Transverse colon (tissue), 4 donors: ENCODE data around the gene SHH. TPM values are rescaled to one million over a fixed set of nuclear protein-coding genes. Genes with fewer than 3 reads are reported as not detected.
"Not testable (repeated sequence)": the region's sequence is repeated elsewhere in the genome, so short reads cannot be mapped to it uniquely, and the experiment has no call there.

ENCODE experiments used
- DNase-seq: peaks from one replicate; pipeline ENCODE4 v3.0.0-alpha.2; 2019
- H3K27ac ChIP-seq, 4 donors: fragments of 200-600 bp; sonication (generic); 2 replicates each; pipeline ENCODE4 v1.5.1; 2016 to 2018; ENCODE audit warnings: inconsistent platforms in 4 of 4
- H3K27me3 ChIP-seq: fragments of 200-600 bp; sonication (generic); 2 replicates; pipeline ENCODE4 v1.5.1; 2017; ENCODE audit warnings: inconsistent platforms
- H3K36me3 ChIP-seq, 4 donors: fragments of 200-600 bp; sonication (generic); 2 replicates each; pipeline ENCODE4 v1.5.1; 2017 to 2019; ENCODE audit warnings: inconsistent platforms in 4 of 4
- H3K4me1 ChIP-seq, 4 donors: fragments of 200-600 bp; sonication (generic); 2 replicates each; pipeline ENCODE4 v1.5.1; 2017 to 2020; ENCODE audit warnings: inconsistent platforms in 4 of 4
- H3K4me3 ChIP-seq, 4 donors: fragments of 200-600 bp; sonication (generic); 1 replicate in 1 of 4; 2 replicates in 3 of 4; pipeline versions ENCODE4 v1.5.1 to v1.6.1; 2017 to 2019; ENCODE audit warnings: inconsistent platforms in 4 of 4
- H3K9me3 ChIP-seq, 2 donors: fragments of 200-600 bp; sonication (generic); 2 replicates each; pipeline ENCODE4 v1.5.1; 2017 to 2019; ENCODE audit warnings: inconsistent platforms in 2 of 2
- CTCF ChIP-seq, 5 experiments: fragments of 200-600 bp in 3 of 5; fragments of 450-650 bp in 2 of 5; sonication (generic) in 3 of 5; IDR thresholded peaks; 1 replicate in 2 of 5; 2 replicates in 3 of 5; pipeline ENCODE4 v1.5.1; 2016 to 2017; ENCODE audit warnings: antibody characterized with exemption in 5 of 5, inconsistent platforms in 3 of 5, mild to moderate bottlenecking in 2 of 5, moderate library complexity in 1 of 5
- EP300 ChIP-seq: sonication (generic); formaldehyde crosslinking; IDR thresholded peaks from one replicate; pipeline ENCODE4 v1.6.1; 2017; ENCODE audit warnings: antibody characterized with exemption, low read depth
- POLR2A ChIP-seq: fragments of 450-650 bp; IDR thresholded peaks from one replicate; pipeline ENCODE4 v1.6.1; 2016; ENCODE audit warnings: antibody characterized with exemption, mild to moderate bottlenecking, moderate library complexity
- POLR2AphosphoS5 ChIP-seq, 3 donors: sonication (generic); formaldehyde crosslinking; IDR thresholded peaks; one replicate each; pipeline ENCODE4 v1.6.1; 2016; ENCODE audit warnings: antibody characterized with exemption in 3 of 3
- WGBS, 2 donors: methylation state at CpG; one replicate each; pipeline ENCODE4 v1.1.5; 2018; ENCODE audit warnings: low coverage in 1 of 2; 5-methylcytosine and 5-hydroxymethylcytosine counted together
- in situ Hi-C, 4 donors: fragments of 200-750 bp; cut with MboI; loops; one replicate each; pipeline versions ENCODE4 v1.15.0 to v1.15.1; 2017; ENCODE audit warnings: low sequenced_read_pairs in 3 of 4, low pct_ligation_motif_present in 1 of 4, low pct_unique_long_range_greater_than_20kb in 1 of 4
- intact Hi-C: fragments of 100-400 bp; cut with DNase I; formaldehyde crosslinking; loops from one replicate; pipeline ENCODE4 v1.15.1; 2023; ENCODE audit warnings: low total_unique reads
- total RNA-seq, 4 donors: library from RNA; depleted of rRNA; stranded (reverse); fragments of >200 nt; gene quantifications; one replicate each; pipeline ENCODE4 v1.1.0, GENCODE V29; 2016

SHH gene
- total RNA-seq, 4 donors from 2014 or later, result 0.40 to 3.7 (median 2.0) TPM

- in situ Hi-C loops (no loop called here), intact Hi-C loops (no loop called here)
- Histone ChIP-seq H3K9me3 (no peaks in the 10 kb centered on the region), H3K4me1 (peaks cover 0 to 12% (median 7%) of the 10 kb centered on the region in 4 donors), H3K27me3 (peaks cover under 1% of the 10 kb centered on the region), H3K27ac (no peak overlapping the region), H3K4me3 (no peak overlapping the region), H3K36me3 (no peaks in the 10 kb centered on the region)
- no peak for TF ChIP-seq POLR2AphosphoS5 (IDR thresholded peaks at IDR 0.05)
- TF ChIP-seq CTCF (IDR thresholded peaks at IDR 0.05), result no peak
- TF ChIP-seq EP300, result no peak
- TF ChIP-seq POLR2A, result no peak
- 68% methylated on average over 8 of the region's 8 CpGs; no CpG with 5 or more reads in 1 of the 2 donors for WGBS, 2 donors
- DNase-seq, result no peak
These were observed 28.6 kb upstream of the SHH start for GRCh38 chr7:155840909-155841308.

GRCh38 chr7:155840262-155840885 lies 28.1 kb upstream of the SHH start:
- H3K27ac ChIP-seq, result no peak overlapping the region
- no peaks in the 10 kb centered on the region for H3K36me3 ChIP-seq
- in situ Hi-C loops (no loop called here), intact Hi-C loops (no loop called here)
- H3K4me1 ChIP-seq, result peaks cover 0 to 12% (median 7%) of the 10 kb centered on the region in 4 donors
- no peak for TF ChIP-seq CTCF (IDR thresholded peaks at IDR 0.05)
- no peak for TF ChIP-seq POLR2AphosphoS5 (IDR thresholded peaks at IDR 0.05)
- no peak for TF ChIP-seq EP300
- TF ChIP-seq POLR2A, result no peak
- 69 to 83% methylated on average over 9 to 21 of the region's 21 CpGs for WGBS, 2 donors
- no peak for DNase-seq
- H3K9me3 ChIP-seq, result no peaks in the 10 kb centered on the region
- H3K4me3 ChIP-seq, result no peak overlapping the region
- H3K27me3 ChIP-seq, result peaks cover 5% of the 10 kb centered on the region

- TF ChIP-seq POLR2A, result no peak
- no peak for TF ChIP-seq EP300
- TF ChIP-seq CTCF (IDR thresholded peaks at IDR 0.05), result no peak
- no peak for TF ChIP-seq POLR2AphosphoS5 (IDR thresholded peaks at IDR 0.05)
- WGBS, 2 donors, result 71% methylated on average over 8 of the region's 8 CpGs; no CpG with 5 or more reads in 1 of the 2 donors
- no peak overlapping the region for H3K27ac ChIP-seq
- H3K4me3 ChIP-seq, result no peak overlapping the region
- intact Hi-C loops, result no loop called here
- no peaks in the 10 kb centered on the region for H3K9me3 ChIP-seq
- H3K36me3 ChIP-seq, result no peaks in the 10 kb centered on the region
- H3K27me3 ChIP-seq, result peaks cover 5% of the 10 kb centered on the region
- DNase-seq, result no peak
- peaks cover 0 to 9% (median 7%) of the 10 kb centered on the region in 4 donors for H3K4me1 ChIP-seq
- in situ Hi-C loops, result no loop called here
These were observed 27.2 kb upstream of the SHH start for GRCh38 chr7:155839461-155839860.

- H3K36me3 ChIP-seq, intact Hi-C loops, H3K27ac ChIP-seq, H3K9me3 ChIP-seq, H3K4me3 ChIP-seq, DNase-seq, in situ Hi-C loops, H3K27me3 ChIP-seq, H3K4me1 ChIP-seq: not testable (repeated sequence)
- 89 to 100% methylated on average over 5 to 12 of the region's 12 CpGs for WGBS, 2 donors
These were observed 26.0 kb upstream of the SHH start for GRCh38 chr7:155838312-155838711.

GRCh38 chr7:155837126-155837479 lies 24.8 kb upstream of the SHH start:
- no peaks in the 10 kb centered on the region for H3K36me3 ChIP-seq
- WGBS, 2 donors, result 86 to 100% methylated on average over 1 to 3 of the region's 3 CpGs
- no peak overlapping the region for H3K27ac ChIP-seq
- H3K27me3 ChIP-seq, result peaks cover 5% of the 10 kb centered on the region
- no peak for DNase-seq
- in situ Hi-C loops, result no loop called here
- no peak for TF ChIP-seq EP300
- no peak for TF ChIP-seq POLR2A
- no peak for TF ChIP-seq POLR2AphosphoS5 (IDR thresholded peaks at IDR 0.05)
- no peak for TF ChIP-seq CTCF (IDR thresholded peaks at IDR 0.05)
- H3K4me3 ChIP-seq, result no peak overlapping the region
- no peaks in the 10 kb centered on the region for H3K4me1 ChIP-seq
- intact Hi-C loops, result no loop called here
- no peaks in the 10 kb centered on the region for H3K9me3 ChIP-seq
